HG03439 (cell line): Measurements from ENCODE around the gene RTF1.
A peak's percentile ranks its signal among the peaks of the same experiment; 100 is the strongest.

Experiments
- ATAC-seq: cut with Tn5 transposase; IDR thresholded peaks from one replicate; pipeline ENCODE4 v1.9.1; 2021; ENCODE audit warnings: mild to moderate bottlenecking, moderate library complexity; ENCODE audit not compliant: unreplicated experiment

Gene RTF1

GRCh38 chr15:41484937-41485625, 68.2 kb downstream of the RTF1 start:
- no peak for ATAC-seq

- no peak for ATAC-seq
Measured at GRCh38 chr15:41486286-41486685, 69.4 kb downstream of the RTF1 start.

DNA sequence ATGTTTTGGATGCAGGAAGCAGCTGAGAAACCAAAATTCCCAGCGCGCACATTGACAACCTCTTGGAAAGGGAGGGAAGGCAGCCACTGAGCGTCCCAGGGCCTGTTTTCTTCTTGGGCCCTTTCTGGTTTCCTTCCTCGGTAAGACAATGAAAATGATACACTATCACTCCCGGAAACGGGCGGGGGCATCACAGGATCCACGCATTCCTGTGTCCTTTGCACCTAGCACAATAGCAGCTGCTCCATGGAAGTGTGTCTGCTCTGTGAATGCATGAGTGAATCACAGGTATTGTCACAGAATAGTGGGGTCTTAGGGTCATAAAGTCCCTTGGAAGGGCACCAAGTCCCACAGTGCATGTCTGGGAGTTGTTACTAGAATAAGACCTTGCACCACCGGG, 70.5 kb downstream of the RTF1 start:
- no peak for ATAC-seq

DNA sequence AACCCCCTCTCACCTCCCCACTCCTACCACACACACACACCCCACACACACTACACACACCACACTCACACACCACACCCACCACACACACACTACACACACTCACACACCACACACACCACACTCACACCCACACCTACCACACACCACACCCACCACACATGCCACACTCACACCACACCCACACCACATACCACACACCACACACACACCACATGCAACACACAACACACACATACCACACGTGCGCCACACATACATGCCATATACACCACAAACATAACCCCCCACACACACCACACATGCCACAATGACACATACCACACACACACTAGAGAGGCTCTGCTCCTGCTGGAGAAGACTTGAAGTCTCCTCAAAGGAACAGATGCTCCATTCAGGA, 70.9 kb downstream of the RTF1 start:
- ATAC-seq, result no peak

DNA sequence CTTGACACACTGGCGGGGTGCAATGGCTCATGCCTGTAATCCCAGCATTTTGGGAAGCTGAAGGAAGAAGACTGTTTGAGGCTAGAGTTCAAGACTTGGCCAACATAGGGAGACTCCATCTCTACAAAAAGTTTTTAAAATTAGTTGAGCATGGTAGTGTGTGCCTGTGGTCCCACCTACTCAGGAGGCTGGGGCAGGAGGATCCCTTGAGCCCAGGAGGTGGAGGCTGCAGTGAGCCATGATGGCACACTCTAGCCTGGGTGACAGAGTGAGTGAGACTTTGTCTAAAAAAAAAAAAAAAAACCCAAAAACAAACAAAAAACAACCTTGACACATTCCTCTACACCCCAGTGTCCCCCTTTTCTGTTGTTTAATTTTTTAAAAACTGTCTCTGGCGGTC, 72.7 kb downstream of the RTF1 start:
- no peak for ATAC-seq

- no peak for ATAC-seq
Measured at GRCh38 chr15:41490355-41490754, 73.5 kb downstream of the RTF1 start.

DNA sequence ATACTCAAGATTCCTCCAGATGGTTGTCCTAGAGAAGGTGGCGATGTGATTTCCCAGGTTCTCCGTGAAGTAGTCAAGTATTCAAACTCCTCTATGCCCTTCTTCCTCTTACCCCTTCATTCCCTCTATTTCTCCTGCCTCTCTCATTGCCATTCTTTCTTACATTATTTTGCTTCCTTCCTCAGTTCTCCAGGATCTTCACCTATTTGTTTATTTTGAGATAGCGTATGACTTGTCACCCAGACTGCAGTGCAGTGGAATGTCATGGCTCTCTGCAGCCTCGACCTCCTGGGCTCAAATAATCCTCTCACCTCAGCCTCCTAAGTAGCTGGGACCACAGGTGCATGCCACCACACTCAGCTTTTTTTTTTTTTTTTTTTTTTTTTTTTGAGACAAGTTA, 75.0 kb downstream of the RTF1 start:
- no peak for ATAC-seq

DNA sequence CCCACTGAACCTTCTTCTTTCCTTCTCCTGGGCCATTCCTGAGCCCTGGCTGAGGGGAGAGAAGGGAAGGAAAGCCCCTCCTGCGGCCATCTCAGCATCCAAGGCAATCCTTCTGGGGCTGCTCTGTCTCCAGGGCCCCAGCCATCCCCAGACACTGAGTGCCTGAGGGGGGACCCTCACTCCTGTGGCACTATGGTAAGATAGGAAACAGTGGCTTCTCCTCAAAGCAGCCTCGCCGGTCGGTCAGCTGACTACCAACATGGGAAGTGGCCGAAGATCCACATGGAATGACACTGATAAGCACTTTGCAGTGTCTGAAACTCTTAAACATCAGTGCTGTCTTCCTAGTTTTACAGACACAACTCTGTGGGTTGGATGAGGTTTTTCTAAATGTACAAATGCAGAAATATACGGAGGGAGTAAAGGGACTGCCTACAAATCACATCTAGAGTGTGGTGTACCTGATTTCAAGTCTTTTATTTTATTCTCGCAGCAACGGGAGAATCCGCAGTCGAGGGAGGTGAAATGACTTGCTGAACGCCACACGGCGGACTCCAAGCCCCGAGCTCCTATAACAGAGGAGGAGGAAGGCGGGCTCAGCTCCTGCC, 75.8 kb downstream of the RTF1 start:
- no peak for ATAC-seq

DNA sequence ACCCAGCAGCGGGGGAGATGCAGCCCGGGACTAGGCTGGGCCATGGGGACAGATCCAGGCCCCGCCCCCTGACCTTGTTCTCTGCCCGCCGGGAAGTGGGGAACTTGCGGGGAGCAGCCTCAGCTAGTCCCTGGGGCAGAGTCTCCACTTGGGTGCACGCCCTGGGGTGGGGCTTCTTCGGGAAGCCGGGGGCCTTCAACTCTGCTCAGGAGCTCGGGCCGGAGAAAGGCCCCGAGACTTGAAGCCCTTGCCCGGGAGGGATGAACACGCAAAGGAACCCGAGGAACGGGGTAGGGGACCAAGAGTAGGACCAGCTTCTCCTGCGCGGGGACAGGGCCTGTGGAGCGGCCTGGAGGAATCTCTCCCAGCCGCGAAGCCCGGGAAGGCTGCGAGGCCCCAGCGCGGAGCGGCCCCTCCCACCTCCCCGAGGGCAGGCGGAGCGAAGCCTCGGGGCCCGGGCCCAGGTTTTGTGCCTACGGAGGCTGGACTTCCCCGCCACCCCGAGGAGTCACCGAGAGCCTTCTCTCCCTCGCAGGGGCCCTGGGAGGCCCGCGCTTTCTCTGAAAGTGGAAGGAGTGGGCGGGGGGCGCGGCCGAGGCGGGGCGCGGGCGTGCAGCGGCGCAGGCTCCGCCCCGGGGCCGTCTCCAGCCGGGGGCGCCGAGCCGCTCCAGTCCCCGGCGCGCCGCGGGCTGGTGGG, 76.5 kb downstream of the RTF1 start, which contains the start of gene ITPKA:
ITPKA (plus strand) TSS at position 670 of the 697 bp plus-strand sequence. CDS start 54 bp downstream, outside the sequence.
- peak; percentile 73 for ATAC-seq

GRCh38 chr15:41493902-41494189, 77.0 kb downstream of the RTF1 start:
- ATAC-seq, result no peak

- ATAC-seq, result peak; percentile 7
Measured at GRCh38 chr15:41494190-41494921, 77.5 kb downstream of the RTF1 start.

DNA sequence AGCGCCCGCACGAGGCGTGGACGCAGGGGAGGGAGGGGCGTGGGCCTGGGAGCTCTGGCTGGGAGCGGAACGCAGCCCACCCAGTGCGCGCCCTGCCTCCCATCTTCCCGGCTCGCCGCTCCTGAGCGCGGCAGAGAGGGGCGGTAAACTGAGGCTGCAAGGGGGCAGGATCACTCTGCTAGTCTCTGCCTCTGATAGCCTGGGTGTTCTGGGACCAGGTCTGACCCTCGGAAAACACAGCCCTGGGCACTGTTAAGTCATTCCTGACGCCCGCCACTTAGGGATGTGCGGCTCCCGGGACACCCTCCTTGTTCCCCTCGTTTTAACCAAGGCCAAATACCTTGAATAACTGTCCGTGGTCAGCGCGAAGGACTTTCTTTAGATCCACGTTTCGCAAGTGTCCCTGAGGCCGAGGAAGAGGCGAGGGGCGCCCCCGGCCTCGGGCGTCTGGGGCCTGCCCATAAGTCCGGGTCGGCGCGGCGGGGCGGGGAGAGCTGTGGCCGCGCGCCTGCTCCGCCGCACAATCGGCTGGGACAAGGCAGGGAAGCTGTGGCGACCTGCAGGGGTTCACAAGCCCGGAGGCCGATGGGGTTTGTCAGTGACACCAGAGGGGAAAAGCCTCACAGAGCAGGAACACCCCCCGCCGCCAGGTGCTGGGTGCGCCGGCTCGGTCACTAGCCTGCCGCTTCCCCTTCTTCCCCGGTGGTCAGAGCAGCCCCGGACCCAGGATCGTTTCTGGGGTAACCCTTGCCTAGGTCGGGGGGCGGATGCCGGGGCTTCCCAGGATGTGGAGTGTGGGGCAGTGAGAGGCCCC, 78.2 kb downstream of the RTF1 start:
- ATAC-seq, result no peak

DNA sequence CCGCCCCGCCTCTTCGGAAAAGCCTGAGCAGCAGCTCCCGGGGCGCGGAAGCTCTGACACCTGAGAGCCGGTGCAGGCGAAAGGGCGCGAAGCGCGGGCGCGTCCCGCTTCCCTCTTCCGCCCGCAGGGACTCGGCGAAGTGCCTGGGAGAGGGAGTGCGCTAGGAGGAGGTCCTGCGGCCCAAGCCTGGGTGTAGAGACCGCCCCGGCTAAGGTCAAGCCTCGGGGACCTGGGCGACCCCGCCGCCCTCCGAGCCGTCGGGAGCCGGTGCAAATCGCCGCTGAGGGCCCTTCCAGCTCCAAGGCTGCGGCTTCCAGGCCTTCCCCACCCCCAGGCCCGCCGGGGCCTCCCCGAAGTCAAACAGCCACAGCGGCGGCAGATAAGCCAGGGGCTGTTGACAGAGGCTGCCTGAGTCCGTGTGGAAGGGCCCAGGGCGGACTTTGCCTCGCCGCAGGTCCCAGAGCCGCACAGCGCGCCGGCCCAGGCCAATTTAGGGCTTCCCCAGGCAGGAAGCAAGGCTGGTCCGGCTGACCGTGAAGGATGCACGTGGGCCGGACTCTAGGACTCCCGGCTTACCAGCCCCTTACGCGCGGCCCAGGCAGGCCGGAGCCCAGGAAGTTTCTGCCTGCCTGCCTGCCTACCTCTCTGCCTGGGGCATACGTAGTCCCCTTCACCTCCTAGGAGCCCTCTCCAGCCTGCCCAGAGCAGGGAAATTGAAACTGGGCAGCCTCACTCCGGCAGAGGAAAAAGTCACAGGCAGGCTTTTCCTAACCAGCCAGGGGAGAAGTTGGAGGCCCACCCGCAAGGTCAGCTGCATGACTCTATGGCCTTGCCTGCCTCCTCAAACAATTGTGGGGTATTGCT, 79.1 kb downstream of the RTF1 start:
- ATAC-seq, result no peak

GRCh38 chr15:41498657-41499056, 81.8 kb downstream of the RTF1 start:
- no peak for ATAC-seq

DNA sequence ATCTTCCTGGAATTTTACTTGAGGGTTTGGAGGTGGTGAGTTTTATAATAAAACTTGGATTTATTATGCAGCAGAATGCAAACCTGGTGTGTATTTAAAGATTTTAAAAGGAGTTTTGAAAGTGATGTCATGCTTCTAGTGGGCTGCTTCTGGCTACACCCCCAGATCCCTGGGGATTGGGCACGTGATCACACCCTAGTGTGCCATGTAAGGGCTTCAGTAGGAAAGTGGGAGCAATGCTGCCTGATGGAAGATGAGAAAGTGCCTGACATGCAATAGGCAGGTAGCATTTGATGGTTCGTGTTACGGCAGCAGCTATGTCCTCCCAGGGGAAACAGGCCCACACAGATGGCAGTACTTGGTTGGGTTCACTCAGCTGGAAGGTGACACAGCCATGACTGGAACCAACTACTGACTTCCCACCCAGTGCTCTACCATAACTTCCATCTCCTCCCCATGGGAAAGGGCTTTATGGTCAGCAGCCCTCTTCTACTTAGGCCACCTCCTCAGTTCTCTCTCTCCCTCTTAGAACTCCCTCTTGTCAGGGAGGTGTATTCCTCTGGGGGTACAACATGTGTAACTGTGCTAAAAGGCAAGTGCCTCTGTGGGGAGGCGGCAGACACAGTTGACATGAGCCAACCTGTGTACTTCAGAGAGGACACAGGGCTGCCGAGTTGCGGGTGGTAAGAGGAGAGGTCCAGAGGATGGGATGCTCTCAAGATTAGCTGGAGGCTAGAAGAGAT, 82.4 kb downstream of the RTF1 start:
- no peak for ATAC-seq

DNA sequence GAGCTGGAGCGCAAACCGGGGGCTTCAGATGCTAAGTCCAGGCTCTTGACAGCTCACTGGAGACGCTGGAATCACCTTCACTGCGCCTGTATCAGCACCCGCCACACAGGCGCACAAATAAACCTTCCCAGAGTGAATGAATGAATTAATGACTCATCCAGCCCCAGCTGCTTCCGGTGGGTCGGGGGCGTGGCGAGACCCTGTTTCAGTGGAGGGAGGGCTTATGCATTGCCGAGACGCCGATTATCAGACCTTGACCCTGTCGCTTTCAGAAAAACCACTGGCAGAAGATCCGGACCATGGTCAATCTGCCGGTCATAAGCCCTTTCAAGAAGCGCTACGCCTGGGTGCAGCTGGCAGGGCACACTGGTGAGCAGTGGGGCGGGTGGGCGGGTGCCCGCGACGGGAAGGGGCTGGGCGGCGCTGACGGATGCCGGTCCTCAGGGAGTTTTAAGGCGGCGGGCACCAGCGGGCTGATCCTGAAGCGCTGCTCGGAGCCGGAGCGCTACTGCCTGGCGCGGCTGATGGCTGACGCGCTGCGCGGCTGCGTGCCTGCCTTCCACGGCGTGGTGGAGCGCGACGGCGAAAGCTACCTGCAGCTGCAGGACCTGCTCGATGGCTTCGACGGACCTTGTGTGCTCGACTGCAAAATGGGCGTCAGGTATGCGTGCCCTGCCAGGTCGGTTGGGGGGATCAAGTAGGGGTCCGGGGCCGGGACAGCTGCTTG, 84.5 kb downstream of the RTF1 start:
- no peak for ATAC-seq

DNA sequence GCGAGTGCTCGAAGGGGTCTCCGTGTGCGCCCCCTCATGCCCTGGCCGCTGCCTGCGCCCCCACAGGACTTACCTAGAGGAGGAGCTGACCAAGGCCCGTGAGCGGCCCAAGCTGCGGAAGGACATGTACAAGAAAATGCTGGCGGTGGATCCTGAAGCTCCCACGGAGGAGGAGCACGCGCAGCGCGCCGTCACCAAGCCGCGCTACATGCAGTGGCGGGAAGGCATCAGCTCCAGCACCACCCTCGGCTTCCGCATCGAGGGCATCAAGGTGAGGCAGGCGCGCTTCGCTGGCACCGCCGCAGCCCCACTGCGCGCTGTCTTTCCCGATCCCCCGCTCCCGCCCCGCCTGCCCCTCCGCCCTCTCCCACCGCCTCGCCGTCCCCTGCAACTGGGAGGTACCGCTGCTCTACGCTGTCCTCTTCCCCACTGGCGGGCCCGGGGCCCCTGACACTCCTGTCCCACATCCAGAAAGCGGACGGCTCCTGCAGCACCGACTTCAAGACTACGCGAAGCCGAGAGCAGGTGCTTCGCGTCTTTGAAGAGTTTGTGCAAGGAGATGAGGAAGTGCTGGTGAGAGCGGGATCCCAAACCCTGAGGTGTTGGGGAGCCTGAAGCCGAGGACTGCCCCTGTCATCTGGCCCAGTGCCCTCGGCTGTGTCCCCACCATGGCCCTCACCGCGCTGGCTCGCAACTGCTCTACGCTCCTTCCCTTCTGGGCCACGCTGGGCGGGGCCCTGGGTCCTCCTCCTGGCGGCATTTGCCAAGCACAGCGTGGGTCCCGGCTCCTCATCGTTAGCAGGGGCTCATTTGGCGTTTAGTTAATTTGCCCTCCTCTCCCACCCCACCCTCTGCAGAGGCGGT, 85.3 kb downstream of the RTF1 start:
- no peak for ATAC-seq
